ENCODE measurements around the gene SNAPC2. TPM values are rescaled to one million over a fixed set of nuclear protein-coding genes. Genes with fewer than 3 reads are reported as not detected.

SNAPC2 gene
- total RNA-seq, 1 experiment from 2014 or later = 23.2 TPM

DNA sequence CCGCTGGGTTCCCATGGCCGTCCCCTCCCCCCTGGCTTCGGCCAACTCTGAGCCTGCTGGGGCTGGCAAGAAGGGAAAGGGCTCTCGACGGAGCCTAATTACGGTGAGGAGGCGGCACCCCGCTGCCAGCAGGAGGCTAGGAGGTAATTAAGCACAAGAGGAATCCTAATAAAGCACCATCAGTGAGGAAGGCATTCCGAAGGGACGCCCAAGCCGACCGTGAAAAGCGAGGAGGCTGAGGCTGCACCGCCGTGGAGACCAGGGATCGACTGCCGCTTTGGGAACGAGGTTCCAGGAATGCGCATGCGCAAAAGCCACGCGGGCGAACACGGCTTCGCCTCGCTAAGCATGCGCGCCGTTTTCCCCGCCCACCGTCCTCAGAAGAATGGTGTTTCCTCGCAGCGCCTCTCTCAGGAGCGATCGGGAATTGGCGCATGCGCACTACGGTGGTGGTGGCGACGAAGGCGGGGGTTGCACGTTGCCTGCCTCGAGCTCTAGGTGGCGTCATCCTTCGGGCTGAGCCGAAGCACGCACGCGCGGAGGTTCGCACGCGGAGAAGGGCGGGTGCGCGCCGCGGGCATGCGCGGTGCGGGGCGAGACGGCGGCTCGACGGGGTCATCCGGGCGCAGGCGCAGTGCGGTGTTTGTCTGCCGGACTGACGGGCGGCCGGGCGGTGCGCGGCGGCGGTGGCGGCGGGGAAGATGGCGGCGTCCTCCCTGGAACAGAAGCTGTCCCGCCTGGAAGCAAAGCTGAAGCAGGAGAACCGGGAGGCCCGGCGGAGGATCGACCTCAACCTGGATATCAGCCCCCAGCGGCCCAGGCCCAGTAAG lies 16.7 kb upstream of the SNAPC2 start, which contains the start of gene MAP2K7 (continued):
- TF ChIP-seq, protein P1, sequence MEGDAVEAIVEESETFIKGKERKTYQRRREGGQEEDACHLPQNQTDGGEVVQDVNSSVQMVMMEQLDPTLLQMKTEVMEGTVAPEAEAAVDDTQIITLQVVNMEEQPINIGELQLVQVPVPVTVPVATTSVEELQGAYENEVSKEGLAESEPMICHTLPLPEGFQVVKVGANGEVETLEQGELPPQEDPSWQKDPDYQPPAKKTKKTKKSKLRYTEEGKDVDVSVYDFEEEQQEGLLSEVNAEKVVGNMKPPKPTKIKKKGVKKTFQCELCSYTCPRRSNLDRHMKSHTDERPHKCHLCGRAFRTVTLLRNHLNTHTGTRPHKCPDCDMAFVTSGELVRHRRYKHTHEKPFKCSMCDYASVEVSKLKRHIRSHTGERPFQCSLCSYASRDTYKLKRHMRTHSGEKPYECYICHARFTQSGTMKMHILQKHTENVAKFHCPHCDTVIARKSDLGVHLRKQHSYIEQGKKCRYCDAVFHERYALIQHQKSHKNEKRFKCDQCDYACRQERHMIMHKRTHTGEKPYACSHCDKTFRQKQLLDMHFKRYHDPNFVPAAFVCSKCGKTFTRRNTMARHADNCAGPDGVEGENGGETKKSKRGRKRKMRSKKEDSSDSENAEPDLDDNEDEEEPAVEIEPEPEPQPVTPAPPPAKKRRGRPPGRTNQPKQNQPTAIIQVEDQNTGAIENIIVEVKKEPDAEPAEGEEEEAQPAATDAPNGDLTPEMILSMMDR (IDR thresholded peaks at IDR 0.05) = no peak
- TF ChIP-seq CREB1 (CRISPR knock-in tag; IDR thresholded peaks at IDR 0.05) = peak; percentile 90; the same call in 1 of the 2 replicates
- TF ChIP-seq, protein P2, sequence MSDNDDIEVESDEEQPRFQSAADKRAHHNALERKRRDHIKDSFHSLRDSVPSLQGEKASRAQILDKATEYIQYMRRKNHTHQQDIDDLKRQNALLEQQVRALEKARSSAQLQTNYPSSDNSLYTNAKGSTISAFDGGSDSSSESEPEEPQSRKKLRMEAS (CRISPR knock-in tag; IDR thresholded peaks at IDR 0.05) = peak; percentile 99
- TF ChIP-seq MYBL2 (CRISPR knock-in tag; IDR thresholded peaks at IDR 0.05) = peak; percentile 76; the same call in 1 of the 2 replicates
- TF ChIP-seq SMAD4 (CRISPR knock-in tag; IDR thresholded peaks at IDR 0.05) = no peak

DNA sequence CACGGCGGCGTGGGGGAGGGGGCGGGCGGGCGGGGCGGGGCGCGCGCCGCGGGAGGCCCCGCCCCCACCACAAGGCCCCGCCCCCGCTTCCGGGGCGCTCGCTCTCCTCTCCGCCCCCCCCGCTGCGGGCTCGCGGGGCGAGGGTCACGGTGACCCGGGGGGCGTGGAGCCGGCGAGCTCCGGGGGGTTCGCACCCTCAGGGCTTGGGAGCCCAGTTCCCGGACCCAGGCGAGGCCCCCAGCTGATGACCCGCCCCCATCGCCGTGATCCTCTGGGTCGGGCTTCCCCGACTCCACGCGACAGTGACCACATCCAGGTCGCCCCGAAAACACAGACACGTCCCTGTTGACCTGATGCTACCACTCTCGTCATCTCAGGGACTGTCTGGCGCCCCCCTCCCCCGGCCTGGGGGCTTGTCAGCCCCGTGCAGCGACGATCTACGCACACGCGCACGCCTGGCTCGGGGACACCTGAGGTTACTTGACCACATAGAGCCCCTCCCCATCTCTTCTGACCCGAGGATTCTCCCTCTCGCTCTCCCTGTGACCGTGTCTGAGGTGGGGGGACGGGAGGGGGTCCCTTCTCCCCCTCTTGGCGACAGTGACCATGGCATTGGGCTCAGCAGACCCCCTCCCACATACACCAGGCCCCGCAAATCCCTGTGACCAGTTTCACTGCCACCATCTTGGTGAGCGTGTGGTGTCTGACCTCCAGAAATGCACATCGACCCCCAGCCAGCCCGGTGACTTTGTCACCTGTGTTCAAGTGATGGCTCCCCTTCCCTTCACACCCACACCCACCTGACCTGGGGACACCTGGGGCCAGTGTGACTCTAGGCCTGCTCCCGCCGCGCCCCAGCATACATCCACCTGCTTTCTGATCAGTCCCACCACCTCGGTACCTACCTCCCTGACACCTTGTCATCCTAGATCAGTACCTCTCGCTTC lies 15.8 kb upstream of the SNAPC2 start:
- TF ChIP-seq, protein P3, sequence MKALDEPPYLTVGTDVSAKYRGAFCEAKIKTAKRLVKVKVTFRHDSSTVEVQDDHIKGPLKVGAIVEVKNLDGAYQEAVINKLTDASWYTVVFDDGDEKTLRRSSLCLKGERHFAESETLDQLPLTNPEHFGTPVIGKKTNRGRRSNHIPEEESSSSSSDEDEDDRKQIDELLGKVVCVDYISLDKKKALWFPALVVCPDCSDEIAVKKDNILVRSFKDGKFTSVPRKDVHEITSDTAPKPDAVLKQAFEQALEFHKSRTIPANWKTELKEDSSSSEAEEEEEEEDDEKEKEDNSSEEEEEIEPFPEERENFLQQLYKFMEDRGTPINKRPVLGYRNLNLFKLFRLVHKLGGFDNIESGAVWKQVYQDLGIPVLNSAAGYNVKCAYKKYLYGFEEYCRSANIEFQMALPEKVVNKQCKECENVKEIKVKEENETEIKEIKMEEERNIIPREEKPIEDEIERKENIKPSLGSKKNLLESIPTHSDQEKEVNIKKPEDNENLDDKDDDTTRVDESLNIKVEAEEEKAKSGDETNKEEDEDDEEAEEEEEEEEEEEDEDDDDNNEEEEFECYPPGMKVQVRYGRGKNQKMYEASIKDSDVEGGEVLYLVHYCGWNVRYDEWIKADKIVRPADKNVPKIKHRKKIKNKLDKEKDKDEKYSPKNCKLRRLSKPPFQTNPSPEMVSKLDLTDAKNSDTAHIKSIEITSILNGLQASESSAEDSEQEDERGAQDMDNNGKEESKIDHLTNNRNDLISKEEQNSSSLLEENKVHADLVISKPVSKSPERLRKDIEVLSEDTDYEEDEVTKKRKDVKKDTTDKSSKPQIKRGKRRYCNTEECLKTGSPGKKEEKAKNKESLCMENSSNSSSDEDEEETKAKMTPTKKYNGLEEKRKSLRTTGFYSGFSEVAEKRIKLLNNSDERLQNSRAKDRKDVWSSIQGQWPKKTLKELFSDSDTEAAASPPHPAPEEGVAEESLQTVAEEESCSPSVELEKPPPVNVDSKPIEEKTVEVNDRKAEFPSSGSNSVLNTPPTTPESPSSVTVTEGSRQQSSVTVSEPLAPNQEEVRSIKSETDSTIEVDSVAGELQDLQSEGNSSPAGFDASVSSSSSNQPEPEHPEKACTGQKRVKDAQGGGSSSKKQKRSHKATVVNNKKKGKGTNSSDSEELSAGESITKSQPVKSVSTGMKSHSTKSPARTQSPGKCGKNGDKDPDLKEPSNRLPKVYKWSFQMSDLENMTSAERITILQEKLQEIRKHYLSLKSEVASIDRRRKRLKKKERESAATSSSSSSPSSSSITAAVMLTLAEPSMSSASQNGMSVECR (CRISPR knock-in tag; IDR thresholded peaks at IDR 0.05; ENCODE audit: borderline replicate concordance) = 0 out of 2 replicates have a peak, but pooled peaks have one; percentile 22
- TF ChIP-seq ZNF423 (CRISPR knock-in tag; IDR thresholded peaks at IDR 0.05) (peak; percentile 79), ZNF121 (CRISPR knock-in tag; IDR thresholded peaks at IDR 0.05) (no peak)
- Mint-ChIP-seq H3K9me3 (no peaks in the 10 kb centered on the region), H3K4me3 (peak overlapping the region; percentile 90), H3K4me1 (peaks cover 20% of the 10 kb centered on the region), H3K27ac (peak overlapping the region; percentile 34), H3K27me3 (ENCODE audit: low read depth) (peaks cover 13% of the 10 kb centered on the region), H3K36me3 (no peaks in the 10 kb centered on the region)
- ATAC-seq = no peak; the same call in 1 of the 2 replicates
- POLR2A ChIA-PET = interaction anchor here (0.5 to 1.8 kb wide), 8 partner anchors 16 to 336 kb away, joined by 3 to 10 read pairs (median 5); partner anchors contain the start of gene LRRC8E
- no peak for DNase-seq (ENCODE audit: low spot score)
- CTCF ChIA-PET = interaction anchor here (0.5 to 5.0 kb wide), 26 partner anchors 7 to 805 kb away, joined by 3 to 70 read pairs (median 5); partner anchors contain the start of genes LRRC8E, SNAPC2, TIMM44 and TRAPPC5

DNA sequence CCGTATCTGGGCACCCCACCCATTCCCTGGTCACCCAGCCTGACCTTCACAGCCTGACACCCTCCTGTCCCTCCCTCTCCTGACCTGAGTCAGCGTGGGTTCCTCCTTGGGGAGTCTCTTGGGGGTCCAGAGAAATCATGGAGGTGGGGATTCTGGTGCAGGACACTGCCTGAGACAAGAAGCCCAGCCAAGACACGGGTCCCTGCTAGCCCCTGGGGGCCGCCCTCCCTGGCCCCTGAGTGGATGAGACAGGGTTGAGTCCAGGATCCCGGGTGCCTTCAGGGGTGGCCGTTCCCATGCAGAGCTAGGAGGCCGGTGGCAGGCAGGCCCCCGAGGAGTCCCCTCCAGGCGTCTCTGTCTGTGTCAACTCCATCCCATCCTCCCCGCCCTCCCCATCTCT lies 14.9 kb upstream of the SNAPC2 start:
- no peaks in the 10 kb centered on the region for H3K36me3 Mint-ChIP-seq
- ChIA-PET CTCF (interaction anchor here (5.1 kb wide), 1 partner anchor 14 kb away, joined by 70 read pairs; the partner anchor contains the start of gene SNAPC2), POLR2A (no interaction called here)
- ATAC-seq (no peak), DNase-seq (ENCODE audit: low spot score) (no peak)
- TF ChIP-seq NR1H2 (CRISPR knock-in tag; IDR thresholded peaks at IDR 0.05) (no peak), TEAD4 (CRISPR knock-in tag; IDR thresholded peaks at IDR 0.05) (no peak), EMX1 (CRISPR knock-in tag; IDR thresholded peaks at IDR 0.05) (no peak), JAZF1 (CRISPR knock-in tag; IDR thresholded peaks at IDR 0.05) (no peak)
- TF ChIP-seq, protein P4, sequence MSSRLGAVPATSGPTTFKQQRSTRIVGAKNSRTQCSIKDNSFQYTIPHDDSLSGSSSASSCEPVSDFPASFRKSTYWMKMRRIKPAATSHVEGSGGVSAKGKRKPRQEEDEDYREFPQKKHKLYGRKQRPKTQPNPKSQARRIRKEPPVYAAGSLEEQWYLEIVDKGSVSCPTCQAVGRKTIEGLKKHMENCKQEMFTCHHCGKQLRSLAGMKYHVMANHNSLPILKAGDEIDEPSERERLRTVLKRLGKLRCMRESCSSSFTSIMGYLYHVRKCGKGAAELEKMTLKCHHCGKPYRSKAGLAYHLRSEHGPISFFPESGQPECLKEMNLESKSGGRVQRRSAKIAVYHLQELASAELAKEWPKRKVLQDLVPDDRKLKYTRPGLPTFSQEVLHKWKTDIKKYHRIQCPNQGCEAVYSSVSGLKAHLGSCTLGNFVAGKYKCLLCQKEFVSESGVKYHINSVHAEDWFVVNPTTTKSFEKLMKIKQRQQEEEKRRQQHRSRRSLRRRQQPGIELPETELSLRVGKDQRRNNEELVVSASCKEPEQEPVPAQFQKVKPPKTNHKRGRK (CRISPR knock-in tag; IDR thresholded peaks at IDR 0.05; ENCODE audit: borderline replicate concordance) = no peak
- TF ChIP-seq, protein P5, sequence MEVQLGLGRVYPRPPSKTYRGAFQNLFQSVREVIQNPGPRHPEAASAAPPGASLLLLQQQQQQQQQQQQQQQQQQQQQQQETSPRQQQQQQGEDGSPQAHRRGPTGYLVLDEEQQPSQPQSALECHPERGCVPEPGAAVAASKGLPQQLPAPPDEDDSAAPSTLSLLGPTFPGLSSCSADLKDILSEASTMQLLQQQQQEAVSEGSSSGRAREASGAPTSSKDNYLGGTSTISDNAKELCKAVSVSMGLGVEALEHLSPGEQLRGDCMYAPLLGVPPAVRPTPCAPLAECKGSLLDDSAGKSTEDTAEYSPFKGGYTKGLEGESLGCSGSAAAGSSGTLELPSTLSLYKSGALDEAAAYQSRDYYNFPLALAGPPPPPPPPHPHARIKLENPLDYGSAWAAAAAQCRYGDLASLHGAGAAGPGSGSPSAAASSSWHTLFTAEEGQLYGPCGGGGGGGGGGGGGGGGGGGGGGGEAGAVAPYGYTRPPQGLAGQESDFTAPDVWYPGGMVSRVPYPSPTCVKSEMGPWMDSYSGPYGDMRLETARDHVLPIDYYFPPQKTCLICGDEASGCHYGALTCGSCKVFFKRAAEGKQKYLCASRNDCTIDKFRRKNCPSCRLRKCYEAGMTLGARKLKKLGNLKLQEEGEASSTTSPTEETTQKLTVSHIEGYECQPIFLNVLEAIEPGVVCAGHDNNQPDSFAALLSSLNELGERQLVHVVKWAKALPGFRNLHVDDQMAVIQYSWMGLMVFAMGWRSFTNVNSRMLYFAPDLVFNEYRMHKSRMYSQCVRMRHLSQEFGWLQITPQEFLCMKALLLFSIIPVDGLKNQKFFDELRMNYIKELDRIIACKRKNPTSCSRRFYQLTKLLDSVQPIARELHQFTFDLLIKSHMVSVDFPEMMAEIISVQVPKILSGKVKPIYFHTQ (CRISPR knock-in tag; IDR thresholded peaks at IDR 0.05) = no peak
- H3K4me3 Mint-ChIP-seq = peak overlapping the region; percentile 90
- peaks cover 13% of the 10 kb centered on the region for H3K27me3 Mint-ChIP-seq (ENCODE audit: low read depth)
- H3K4me1 Mint-ChIP-seq = peaks cover 20% of the 10 kb centered on the region
- H3K27ac Mint-ChIP-seq = peak overlapping the region; percentile 34; the same call in 1 of the 2 replicates
- H3K9me3 Mint-ChIP-seq = no peaks in the 10 kb centered on the region

Measured in WTC11 (cell line).